Embryonic facial prominence (tissue), 1 donor: Measurements from ENCODE around the gene CNNM2.

Experiments used
- DNase-seq: peaks from one replicate; pipeline ENCODE4 v3.0.0-alpha.2; 2016; ENCODE audit errors: extremely low spot score

The CNNM2 gene

GRCh38 chr10:103072891-103073290, 154.8 kb downstream of the CNNM2 start:
- no peak for DNase-seq

GRCh38 chr10:103077020-103077419, 158.9 kb downstream of the CNNM2 start:
- no peak for DNase-seq

- DNase-seq = no peak
These were observed 159.6 kb downstream of the CNNM2 start for GRCh38 chr10:103077491-103078308.

GRCh38 chr10:103078309-103078615, 160.2 kb downstream of the CNNM2 start:
- DNase-seq = no peak

GRCh38 chr10:103078676-103079075, 160.6 kb downstream of the CNNM2 start:
- no peak for DNase-seq

- DNase-seq = no peak
These were observed 161.0 kb downstream of the CNNM2 start for GRCh38 chr10:103079100-103079499.

GRCh38 chr10:103079946-103080345, 161.9 kb downstream of the CNNM2 start:
- no peak for DNase-seq

GRCh38 chr10:103080891-103081581, 162.9 kb downstream of the CNNM2 start:
- DNase-seq = no peak

- DNase-seq = no peak
These were observed 164.6 kb downstream of the CNNM2 start for GRCh38 chr10:103082683-103083082.

GRCh38 chr10:103083266-103083976, 165.3 kb downstream of the CNNM2 start:
- no peak for DNase-seq

GRCh38 chr10:103083977-103084320, 165.9 kb downstream of the CNNM2 start:
- DNase-seq = no peak

GRCh38 chr10:103086261-103086660, 168.2 kb downstream of the CNNM2 start:
- no peak for DNase-seq

GRCh38 chr10:103086799-103087198, 168.7 kb downstream of the CNNM2 start:
- no peak for DNase-seq

- no peak for DNase-seq
These were observed 171.4 kb downstream of the CNNM2 start for GRCh38 chr10:103089493-103089892.

- no peak for DNase-seq
These were observed 172.8 kb downstream of the CNNM2 start for GRCh38 chr10:103090911-103091310.

GRCh38 chr10:103095005-103095404, 176.9 kb downstream of the CNNM2 start:
- no peak for DNase-seq

GRCh38 chr10:103096130-103096529, 178.0 kb downstream of the CNNM2 start:
- DNase-seq = no peak

GRCh38 chr10:103098240-103098639, 180.1 kb downstream of the CNNM2 start:
- DNase-seq = no peak

GRCh38 chr10:103100620-103101019, 182.5 kb downstream of the CNNM2 start:
- no peak for DNase-seq

GRCh38 chr10:103102195-103102594, 184.1 kb downstream of the CNNM2 start:
- DNase-seq = no peak

- no peak for DNase-seq
These were observed 185.9 kb downstream of the CNNM2 start for GRCh38 chr10:103103989-103104388.

GRCh38 chr10:103104721-103105120, 186.6 kb downstream of the CNNM2 start:
- no peak for DNase-seq

GRCh38 chr10:103105462-103105861, 187.4 kb downstream of the CNNM2 start:
- no peak for DNase-seq
